OCI-LY3 (cell line): ENCODE data around the gene CALM3.

Experiments used
- EZH2phosphoT487 ChIP-seq: fragments of 200-600 bp; shearing (Covaris generic); IDR thresholded peaks from 2 replicates; pipeline ENCODE4 v1.6.1; 2018; ENCODE audit warnings: antibody characterized with exemption, mixed run types, low read depth
- TF ChIP-seq, protein P1 (sequence below): fragments of 200-600, 300-600 bp; sonication (generic); IDR thresholded peaks from 2 replicates; pipeline ENCODE4 v1.5.1; 2014; ENCODE audit warnings: antibody characterized with exemption, low read length, low read depth

DNA sequence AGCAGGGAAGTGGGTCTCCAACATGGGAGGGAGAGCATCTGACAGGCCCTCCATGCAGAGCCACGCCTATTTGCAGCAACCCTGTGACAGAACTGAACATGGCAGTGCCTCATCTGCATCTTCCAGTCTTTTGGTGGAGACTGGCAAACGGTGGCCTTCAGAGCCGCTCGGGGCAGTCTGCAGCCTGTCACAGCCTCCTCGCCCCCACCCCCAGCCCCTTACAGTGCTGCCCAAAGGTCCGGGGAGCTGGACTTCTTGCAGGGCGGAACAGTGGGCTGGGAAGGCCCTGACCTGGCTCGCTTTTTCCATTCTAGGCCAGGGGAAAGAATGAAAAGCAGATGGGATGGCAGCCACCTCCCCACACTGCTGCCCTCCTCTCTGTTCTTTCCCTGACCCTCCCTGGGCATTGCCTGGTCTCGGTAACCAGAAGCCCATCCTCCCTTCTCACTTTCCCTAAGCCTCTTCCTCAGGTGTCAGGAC lies 2.7 kb downstream of the CALM3 start:
- TF ChIP-seq, protein P1, sequence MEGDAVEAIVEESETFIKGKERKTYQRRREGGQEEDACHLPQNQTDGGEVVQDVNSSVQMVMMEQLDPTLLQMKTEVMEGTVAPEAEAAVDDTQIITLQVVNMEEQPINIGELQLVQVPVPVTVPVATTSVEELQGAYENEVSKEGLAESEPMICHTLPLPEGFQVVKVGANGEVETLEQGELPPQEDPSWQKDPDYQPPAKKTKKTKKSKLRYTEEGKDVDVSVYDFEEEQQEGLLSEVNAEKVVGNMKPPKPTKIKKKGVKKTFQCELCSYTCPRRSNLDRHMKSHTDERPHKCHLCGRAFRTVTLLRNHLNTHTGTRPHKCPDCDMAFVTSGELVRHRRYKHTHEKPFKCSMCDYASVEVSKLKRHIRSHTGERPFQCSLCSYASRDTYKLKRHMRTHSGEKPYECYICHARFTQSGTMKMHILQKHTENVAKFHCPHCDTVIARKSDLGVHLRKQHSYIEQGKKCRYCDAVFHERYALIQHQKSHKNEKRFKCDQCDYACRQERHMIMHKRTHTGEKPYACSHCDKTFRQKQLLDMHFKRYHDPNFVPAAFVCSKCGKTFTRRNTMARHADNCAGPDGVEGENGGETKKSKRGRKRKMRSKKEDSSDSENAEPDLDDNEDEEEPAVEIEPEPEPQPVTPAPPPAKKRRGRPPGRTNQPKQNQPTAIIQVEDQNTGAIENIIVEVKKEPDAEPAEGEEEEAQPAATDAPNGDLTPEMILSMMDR, result no peak
- no peak for TF ChIP-seq EZH2phosphoT487
